Measurements from ENCODE around the gene VGF. TPM values are rescaled to one million over a fixed set of nuclear protein-coding genes. Genes with fewer than 3 reads are reported as not detected.
A peak's percentile ranks its signal among the peaks of the same experiment; 100 is the strongest.

VGF gene
- polyA plus RNA-seq, 6 donors from 2014 or later = not detected

DNA sequence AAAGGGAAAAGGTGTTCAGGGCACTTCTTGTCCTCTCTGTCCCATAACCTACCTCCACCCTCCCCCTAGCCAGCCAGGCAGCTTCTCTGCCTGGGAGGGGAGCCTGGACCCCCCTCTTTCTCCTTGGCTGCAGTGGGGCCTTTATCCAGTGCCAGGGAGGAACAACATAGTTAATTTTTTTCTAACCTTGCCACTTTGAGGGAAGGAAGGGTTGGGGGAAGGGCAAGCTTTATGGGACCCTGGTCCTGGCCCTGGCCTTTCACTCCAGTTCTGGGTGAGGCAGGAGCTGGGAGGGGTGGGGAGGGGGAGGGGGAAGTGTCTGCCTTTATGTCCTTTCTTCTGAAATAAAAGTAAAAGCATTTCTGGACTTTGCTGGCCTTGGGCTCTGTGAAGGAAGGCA lies 4.5 kb downstream of the VGF start:
- ATAC-seq (ENCODE audit: low read depth in 2 of 2) (no peak), DNase-seq (no peak)
- Mint-ChIP-seq H3K9me3 (peaks cover 0 to 5% (median 2%) of the 10 kb centered on the region in 7 donors), H3K4me3 (peak overlapping the region in 2 of 8 donors; percentile 13 to 65), H3K27ac (no peak overlapping the region), H3K4me1 (peaks cover 11 to 24% (median 24%) of the 10 kb centered on the region in 3 donors), H3K27me3 (peaks cover 9 to 19% (median 13%) of the 10 kb centered on the region in 3 donors), H3K36me3 (peaks cover 0 to 20% of the 10 kb centered on the region in 2 donors)

DNA sequence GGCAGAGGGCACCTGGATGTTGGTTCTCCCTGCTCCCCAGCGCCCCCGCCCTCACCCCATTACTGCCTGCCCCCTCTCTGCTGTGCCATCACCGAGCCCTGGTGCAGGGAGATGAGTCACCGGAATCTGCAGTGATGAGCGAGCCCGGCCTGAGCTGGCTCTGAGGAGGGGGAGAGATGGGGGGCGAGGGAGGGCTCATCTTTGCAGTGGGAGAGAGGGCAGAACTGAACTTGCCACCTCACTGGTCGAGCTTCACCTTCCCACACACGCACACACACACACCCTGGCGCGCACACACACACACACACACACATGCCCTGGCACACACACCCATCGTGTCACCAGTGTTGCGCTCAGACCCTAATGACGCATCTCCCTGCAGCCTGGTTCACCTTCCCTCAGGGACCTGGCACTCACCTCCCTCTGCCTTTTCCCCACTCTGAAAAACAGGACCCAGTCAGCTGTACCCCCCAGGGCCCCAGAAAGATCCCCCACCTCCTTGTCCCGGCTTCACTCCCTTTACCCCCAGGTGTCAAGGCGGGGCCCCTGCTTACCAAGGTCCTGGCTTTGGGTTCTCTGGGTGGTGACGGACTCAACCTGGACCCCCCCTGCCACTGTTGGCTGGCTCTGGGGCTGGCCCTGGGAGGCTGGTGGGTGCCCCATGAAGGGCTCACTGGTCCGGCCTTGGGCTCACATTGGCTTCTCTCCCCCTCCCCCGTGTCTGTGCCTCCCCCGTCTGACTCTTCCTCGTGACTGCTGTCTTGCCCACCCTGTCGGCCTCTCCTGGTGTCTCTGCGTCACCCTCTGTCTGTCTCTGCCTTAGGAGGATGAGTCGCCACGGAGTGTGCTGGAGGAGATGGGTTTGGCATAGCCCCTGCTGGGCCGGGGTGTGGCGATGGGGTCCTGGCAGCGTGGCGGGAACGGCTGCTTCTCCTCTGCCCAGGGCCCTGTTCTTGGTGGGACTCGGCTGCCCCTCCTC lies 5.4 kb downstream of the VGF start:
- H3K4me1 Mint-ChIP-seq = peaks cover 12 to 24% (median 23%) of the 10 kb centered on the region in 3 donors
- peaks cover 0 to 9% (median 3%) of the 10 kb centered on the region in 3 donors for H3K27me3 Mint-ChIP-seq
- no peak for DNase-seq
- peak overlapping the region in 1 of 8 donors; percentile 38 for H3K4me3 Mint-ChIP-seq
- ATAC-seq (ENCODE audit: low read depth in 2 of 2) = no peak
- H3K27ac Mint-ChIP-seq = peak overlapping the region in 1 of 6 donors; percentile 11
- H3K36me3 Mint-ChIP-seq = peaks cover 0 to 13% of the 10 kb centered on the region in 2 donors
- no peaks in the 10 kb centered on the region for H3K9me3 Mint-ChIP-seq

DNA sequence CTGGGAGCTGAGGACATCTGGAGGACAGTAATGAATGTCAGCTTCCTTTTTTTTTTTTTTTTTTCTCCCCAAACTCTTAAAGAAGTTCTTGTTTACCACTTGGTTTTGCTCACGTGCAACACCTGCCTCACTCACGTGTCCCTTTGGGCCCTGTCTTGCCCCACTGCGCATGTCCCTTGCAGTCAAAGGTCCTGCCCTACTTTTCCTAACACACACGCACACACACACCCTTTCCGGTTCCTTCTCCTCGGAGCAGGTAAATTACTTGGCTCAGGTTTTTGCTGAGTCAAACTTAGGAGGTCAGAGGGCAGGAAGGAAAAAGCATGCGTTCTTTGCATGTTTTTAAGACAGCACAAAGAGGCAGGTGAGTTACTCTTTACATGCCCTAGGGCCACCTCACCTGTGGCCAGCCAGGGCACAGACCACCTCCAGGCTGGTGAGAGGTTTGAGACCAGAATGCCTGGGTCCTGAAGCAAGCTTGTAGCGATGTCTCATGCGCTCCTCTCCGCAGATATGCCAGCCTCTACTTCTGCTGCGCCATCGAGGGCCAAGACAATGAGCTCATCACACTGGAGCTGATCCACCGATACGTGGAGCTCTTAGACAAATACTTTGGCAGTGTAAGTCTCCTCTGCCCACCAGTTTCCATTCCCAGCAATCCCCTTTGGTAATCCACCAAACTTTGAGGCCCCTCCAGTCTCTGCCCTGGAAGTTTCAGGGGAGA lies 8.3 kb downstream of the VGF start:
- Mint-ChIP-seq H3K4me1 (peaks cover 13 to 22% (median 20%) of the 10 kb centered on the region in 3 donors), H3K4me3 (peak overlapping the region in 2 of 8 donors; percentile 37 to 75), H3K27ac (peak overlapping the region in 1 of 6 donors; percentile 85), H3K9me3 (peaks cover 0 to 1% (median 0%) of the 10 kb centered on the region in 7 donors), H3K36me3 (peaks cover 0 to 13% of the 10 kb centered on the region in 2 donors), H3K27me3 (no peaks in the 10 kb centered on the region)
- ATAC-seq (ENCODE audit: low read depth in 2 of 2) = no peak
- no peak for DNase-seq

DNA sequence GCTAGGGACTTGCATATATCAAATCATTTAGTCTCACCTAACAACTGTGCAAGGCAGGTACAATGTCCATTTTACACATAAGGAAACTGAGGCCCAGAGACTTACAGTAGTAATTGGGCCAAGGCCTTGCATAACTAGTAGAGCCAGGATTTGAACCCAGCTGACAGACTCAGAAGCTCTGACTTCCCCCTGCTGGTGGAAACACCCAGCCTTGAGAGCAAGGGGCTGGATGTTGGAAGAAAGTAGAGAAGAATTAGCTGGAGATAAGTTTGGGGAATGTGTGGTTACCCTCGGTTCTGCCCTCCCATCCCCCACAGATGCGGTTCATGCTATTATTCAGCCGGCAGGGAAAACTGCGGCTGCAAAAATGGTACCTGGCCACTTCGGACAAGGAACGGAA lies 9.1 kb downstream of the VGF start:
- no peak for ATAC-seq (ENCODE audit: low read depth in 2 of 2)
- Mint-ChIP-seq H3K9me3 (peaks cover 0 to 1% (median 0%) of the 10 kb centered on the region in 7 donors), H3K4me1 (peaks cover 13 to 22% (median 20%) of the 10 kb centered on the region in 3 donors), H3K27ac (peak overlapping the region in 1 of 6 donors; percentile 58), H3K4me3 (peak overlapping the region in 1 of 8 donors; percentile 75), H3K36me3 (peaks cover 0 to 13% of the 10 kb centered on the region in 2 donors), H3K27me3 (no peaks in the 10 kb centered on the region)
- DNase-seq = no peak

DNA sequence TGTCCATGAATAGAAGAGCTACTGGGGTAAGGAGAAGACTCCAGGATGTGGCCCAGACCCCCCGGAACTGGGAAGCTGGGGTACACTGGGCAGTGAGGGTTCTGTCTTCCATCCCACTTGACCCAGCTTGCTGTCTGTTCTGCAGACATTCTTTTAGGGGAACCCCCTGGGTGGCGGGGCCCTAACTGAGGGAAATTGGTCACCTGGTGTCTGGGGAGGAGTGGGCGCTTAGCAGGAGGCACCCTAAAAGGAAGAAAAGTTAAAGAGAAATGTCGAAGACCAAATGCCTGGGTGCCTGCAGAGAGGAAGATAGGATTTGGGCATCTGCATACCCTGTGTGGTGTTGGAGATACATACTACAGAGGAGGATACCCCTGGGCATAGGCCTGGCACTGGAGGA lies 10.1 kb downstream of the VGF start:
- DNase-seq = no peak
- Mint-ChIP-seq H3K27me3 (no peaks in the 10 kb centered on the region), H3K9me3 (peaks cover 0 to 1% (median 0%) of the 10 kb centered on the region in 7 donors), H3K4me3 (peak overlapping the region; percentile 70 to 93 (median 80)), H3K4me1 (peaks cover 13 to 22% (median 20%) of the 10 kb centered on the region in 3 donors), H3K27ac (peak overlapping the region in 1 of 6 donors; percentile 65), H3K36me3 (peaks cover 0 to 13% of the 10 kb centered on the region in 2 donors)
- ATAC-seq (ENCODE audit: low read depth in 2 of 2) = peak; percentile 20 to 33

DNA sequence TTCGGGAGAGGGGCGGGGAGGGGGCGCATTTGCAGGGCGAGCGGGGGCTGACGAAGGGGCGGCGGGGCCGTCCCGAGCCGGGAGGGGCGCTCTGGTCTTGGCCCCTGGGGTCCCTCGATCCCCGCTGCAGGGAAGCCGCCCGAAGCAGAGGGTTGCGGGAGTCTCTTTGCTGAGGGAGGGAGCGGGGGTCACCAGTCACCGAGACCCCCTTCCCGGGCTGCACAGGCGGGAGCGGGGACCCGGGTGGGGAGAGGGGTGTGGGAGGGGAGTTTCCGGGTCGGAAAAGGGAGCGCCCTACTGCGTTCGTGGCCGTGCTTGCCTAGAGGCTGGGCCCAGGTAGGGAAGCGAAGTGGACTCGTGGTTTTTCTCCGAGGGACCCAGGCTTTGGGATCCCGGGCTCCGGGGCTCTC lies 10.7 kb downstream of the VGF start:
- peaks cover under 1 to 3% (median 2%) of the 10 kb centered on the region in 3 donors for H3K27me3 Mint-ChIP-seq
- H3K9me3 Mint-ChIP-seq = peaks cover 0 to 1% (median 0%) of the 10 kb centered on the region in 7 donors
- no peak overlapping the region for H3K27ac Mint-ChIP-seq
- ATAC-seq (ENCODE audit: low read depth in 2 of 2) (peak; percentile 5 to 8), DNase-seq (no peak)
- peaks cover 0 to 7% of the 10 kb centered on the region in 2 donors for H3K36me3 Mint-ChIP-seq
- peak overlapping the region; percentile 70 to 93 (median 84) for H3K4me3 Mint-ChIP-seq
- H3K4me1 Mint-ChIP-seq = peaks cover 13 to 22% (median 20%) of the 10 kb centered on the region in 3 donors

DNA sequence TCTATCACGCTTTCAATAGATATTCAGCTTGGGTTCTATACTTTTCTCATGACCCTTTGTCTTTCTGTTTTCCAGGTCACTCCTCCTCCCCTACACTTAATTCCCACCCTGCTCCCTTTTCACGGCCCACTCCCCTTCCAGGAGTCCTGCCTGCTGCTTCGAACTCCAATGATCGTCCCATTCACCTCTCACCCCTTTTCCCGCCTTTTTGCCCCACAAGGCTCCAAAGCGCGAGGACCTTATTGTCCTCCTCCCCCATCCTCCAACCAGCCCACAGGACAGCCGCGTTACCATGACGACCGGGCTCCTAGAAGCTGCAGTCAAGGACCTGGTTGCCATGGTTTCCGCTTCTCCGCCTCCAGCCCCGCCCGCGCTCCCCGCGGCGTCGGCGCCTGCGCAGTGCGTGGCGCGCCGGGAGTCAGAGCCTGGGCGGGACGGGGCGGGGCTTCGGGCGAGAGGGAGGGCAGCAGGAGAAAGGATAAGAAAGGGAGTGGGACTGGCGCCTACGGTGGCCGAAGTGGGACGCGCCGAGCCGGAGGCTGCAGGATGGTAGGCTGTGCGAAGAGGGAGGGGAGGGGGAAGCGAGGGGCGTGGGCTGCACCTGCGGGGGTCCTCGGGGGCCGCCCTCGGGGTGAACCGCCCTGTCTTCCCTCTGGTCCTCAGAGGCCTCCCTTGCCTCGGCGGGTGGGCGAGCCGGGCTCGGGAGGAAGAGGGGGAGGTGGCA lies 11.2 kb downstream of the VGF start, which contains the start of gene AP1S1:
TSS of gene AP1S1 (plus strand) at position 508 of the 724 bp plus-strand sequence. CDS start at position 547, 39 bp downstream.
- H3K4me1 Mint-ChIP-seq = peaks cover 13 to 22% (median 20%) of the 10 kb centered on the region in 3 donors
- peaks cover 0 to 2% of the 10 kb centered on the region in 2 donors for H3K36me3 Mint-ChIP-seq
- H3K27ac Mint-ChIP-seq = peak within 1 kb of the TSS; percentile 42 to 97 (median 81)
- H3K4me3 Mint-ChIP-seq = peak within 1 kb of the TSS; percentile 70 to 94 (median 89)
- peak; percentile 83 for DNase-seq
- H3K9me3 Mint-ChIP-seq = peaks cover 0 to 1% (median 0%) of the 10 kb centered on the region in 7 donors
- ATAC-seq (ENCODE audit: low read depth in 2 of 2) = peak; percentile 87 to 92
- peaks cover 6 to 8% (median 7%) of the 10 kb centered on the region in 3 donors for H3K27me3 Mint-ChIP-seq

DNA sequence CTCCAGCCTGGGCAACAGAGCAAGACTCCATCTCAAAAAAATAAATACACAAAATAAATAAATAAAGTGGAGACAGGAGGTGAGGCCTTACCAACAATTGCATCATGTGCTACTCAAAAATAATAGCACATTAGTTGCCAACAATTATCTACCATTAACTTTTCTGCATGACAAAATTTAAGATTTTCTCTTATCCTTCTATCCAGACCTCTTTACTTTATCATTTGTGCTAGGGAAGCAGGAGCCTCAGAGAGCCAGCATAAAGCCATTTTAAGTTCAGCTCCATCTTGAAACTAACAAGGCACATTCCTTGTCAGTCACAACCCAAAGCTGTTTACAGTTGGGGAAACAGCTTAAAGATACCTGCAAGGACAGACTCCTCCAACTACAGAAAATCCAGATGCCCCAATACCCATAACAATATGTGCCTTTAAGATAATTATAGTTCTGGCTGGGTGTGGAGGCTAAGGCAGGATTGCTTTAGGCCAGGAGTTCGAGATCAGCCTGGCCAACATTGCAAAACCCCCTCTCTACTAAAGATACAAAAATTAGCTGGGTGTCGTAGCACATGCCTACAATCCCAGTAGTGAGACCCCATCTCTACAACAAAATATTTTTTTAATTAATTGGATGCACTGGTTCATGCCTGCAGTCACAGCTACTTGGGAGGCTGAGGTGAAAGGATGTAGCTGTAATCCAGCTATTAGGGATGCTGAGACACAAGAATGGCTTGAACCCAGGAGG lies 13.3 kb downstream of the VGF start:
- DNase-seq (no peak), ATAC-seq (ENCODE audit: low read depth in 2 of 2) (no peak)
- H3K4me3 Mint-ChIP-seq = peak overlapping the region in 4 of 8 donors; percentile 9 to 90 (median 34)
- H3K9me3 Mint-ChIP-seq = peaks cover 0 to 1% (median 0%) of the 10 kb centered on the region in 7 donors
- H3K27me3 Mint-ChIP-seq = peaks cover 10 to 19% (median 15%) of the 10 kb centered on the region in 3 donors
- no peaks in the 10 kb centered on the region for H3K36me3 Mint-ChIP-seq
- peaks cover 13 to 20% (median 19%) of the 10 kb centered on the region in 3 donors for H3K4me1 Mint-ChIP-seq
- H3K27ac Mint-ChIP-seq = peak overlapping the region in 1 of 6 donors; percentile 64

DNA sequence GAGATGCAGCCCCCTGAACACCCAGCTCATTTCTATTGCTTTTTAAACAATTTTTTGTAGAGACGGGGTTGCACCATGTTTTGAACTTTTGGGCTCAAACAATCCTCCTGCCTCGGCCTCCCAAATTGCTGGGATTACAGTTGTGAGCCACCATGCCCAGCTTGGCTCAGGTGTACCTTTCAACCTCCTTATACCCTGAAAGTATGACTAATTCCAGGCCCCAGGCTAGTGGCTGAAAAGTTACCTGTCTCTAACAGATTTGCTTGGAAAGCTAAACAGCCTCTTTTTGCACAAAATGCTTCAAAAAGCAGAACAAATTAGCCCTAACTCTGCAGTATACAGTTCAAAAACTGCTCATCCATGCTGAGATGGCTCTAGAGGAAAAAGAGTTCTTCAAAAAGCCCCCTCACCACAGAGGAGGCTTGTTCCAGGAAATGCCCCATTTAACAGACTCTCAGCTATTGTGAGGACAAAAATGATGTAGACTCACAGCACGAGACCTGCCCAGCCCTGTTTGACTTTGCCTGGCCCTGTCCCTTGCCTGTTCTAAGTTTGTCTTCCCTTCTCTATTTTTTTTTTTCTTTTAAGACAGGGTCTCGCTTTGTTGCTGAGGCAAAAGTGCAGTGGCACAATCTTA lies 24.5 kb downstream of the VGF start:
- Mint-ChIP-seq H3K4me1 (peaks cover 9 to 17% (median 11%) of the 10 kb centered on the region in 3 donors), H3K4me3 (no peak overlapping the region), H3K27me3 (peaks cover 19 to 62% (median 58%) of the 10 kb centered on the region in 3 donors), H3K36me3 (no peaks in the 10 kb centered on the region), H3K9me3 (no peaks in the 10 kb centered on the region), H3K27ac (peak overlapping the region in 1 of 6 donors; percentile 34)
- ATAC-seq (ENCODE audit: low read depth in 2 of 2) (no peak), DNase-seq (no peak)

DNA sequence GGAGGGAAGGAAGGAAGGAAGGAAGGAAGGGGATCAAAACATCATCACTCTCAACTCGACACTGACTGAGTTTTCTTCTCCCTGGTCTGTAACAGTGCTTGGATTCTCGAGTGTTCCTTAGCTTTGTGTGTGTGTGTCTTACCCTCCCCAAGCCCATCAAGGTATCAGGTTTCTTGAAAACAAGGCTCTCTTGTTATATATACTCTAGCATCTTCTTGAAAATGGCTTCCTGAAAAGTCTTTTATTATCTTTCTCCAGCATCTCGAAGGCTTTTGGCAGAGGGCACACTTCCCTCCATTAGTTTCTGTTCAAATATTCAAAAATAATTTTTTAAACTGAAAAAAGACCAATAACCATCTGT lies 25.1 kb downstream of the VGF start:
- ATAC-seq (ENCODE audit: low read depth in 2 of 2) (no peak), DNase-seq (no peak)
- Mint-ChIP-seq H3K4me1 (peaks cover 9 to 17% (median 11%) of the 10 kb centered on the region in 3 donors), H3K9me3 (no peaks in the 10 kb centered on the region), H3K4me3 (no peak overlapping the region), H3K36me3 (no peaks in the 10 kb centered on the region), H3K27ac (no peak overlapping the region), H3K27me3 (peaks cover 19 to 62% (median 61%) of the 10 kb centered on the region in 3 donors)

DNA sequence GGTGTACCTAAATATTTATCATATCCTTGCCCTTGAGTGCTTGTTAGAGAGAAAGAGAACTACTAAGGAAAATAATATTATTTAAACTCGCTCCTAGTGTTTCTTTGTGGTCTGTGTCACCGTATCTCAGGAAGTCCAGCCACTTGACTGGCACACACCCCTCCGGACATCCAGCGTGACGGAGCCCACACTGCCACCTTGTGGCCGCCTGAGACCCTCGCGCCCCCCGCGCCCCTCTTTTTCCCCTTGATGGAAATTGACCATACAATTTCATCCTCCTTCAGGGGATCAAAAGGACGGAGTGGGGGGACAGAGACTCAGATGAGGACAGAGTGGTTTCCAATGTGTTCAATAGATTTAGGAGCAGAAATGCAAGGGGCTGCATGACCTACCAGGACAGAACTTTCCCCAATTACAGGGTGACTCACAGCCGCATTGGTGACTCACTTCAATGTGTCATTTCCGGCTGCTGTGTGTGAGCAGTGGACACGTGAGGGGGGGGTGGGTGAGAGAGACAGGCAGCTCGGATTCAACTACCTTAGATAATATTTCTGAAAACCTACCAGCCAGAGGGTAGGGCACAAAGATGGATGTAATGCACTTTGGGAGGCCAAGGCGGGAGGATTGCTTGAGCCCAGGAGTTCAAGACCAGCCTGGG lies 27.0 kb downstream of the VGF start:
- H3K9me3 Mint-ChIP-seq = no peaks in the 10 kb centered on the region
- ATAC-seq (ENCODE audit: low read depth in 2 of 2) (peak; percentile 86 to 93), DNase-seq (peak; percentile 28)
- peaks cover 10 to 66% (median 65%) of the 10 kb centered on the region in 3 donors for H3K27me3 Mint-ChIP-seq
- peak overlapping the region in 3 of 6 donors; percentile 47 to 63 (median 51) for H3K27ac Mint-ChIP-seq
- peaks cover 6 to 15% (median 11%) of the 10 kb centered on the region in 3 donors for H3K4me1 Mint-ChIP-seq
- H3K4me3 Mint-ChIP-seq = no peak overlapping the region
- H3K36me3 Mint-ChIP-seq = no peaks in the 10 kb centered on the region

Data from naive B cell (primary cell).